Measurements from ENCODE around the gene RASSF3.
A peak's percentile ranks its signal among the peaks of the same experiment; 100 is the strongest.

Gene RASSF3

DNA sequence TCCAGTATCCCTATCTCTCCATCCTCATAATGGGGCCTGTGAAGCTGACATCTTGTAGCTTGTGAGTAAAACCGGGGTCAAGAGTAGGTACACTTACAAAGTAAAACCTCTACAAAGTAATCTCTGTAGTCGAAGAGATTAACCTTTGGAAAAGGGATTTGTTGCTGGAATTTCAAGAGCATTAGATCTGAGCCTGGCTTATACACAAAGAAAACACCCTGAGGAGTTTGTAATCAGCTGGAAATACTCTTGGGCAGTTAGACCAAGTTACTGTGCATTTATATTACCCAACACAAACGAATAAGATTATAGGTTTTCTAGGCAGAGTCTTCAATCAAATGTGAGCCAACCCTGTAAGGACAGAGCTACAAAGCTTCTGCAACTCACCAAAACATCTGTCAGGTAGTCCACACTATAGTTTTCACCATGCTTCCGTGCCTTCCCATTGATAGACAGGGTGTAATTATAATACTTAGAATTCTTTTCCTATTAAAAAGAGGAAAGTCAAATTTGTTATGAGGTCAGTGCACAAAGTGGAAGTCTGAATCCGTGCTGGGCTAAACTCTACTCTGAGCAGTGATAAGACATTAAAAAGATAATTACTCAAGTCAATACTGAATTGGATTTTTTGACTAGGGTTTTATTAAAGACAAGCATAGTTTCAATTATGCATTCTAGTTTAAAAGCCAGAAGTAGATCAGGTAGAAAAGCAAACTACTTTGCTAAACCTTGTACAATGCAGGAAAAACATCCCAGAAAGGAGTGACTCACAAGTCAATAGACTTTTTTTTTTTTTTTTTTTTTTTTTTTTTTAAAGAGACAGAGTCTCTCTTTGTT lies 134.3 kb downstream of the RASSF3 start:
- TF ChIP-seq, protein P1, sequence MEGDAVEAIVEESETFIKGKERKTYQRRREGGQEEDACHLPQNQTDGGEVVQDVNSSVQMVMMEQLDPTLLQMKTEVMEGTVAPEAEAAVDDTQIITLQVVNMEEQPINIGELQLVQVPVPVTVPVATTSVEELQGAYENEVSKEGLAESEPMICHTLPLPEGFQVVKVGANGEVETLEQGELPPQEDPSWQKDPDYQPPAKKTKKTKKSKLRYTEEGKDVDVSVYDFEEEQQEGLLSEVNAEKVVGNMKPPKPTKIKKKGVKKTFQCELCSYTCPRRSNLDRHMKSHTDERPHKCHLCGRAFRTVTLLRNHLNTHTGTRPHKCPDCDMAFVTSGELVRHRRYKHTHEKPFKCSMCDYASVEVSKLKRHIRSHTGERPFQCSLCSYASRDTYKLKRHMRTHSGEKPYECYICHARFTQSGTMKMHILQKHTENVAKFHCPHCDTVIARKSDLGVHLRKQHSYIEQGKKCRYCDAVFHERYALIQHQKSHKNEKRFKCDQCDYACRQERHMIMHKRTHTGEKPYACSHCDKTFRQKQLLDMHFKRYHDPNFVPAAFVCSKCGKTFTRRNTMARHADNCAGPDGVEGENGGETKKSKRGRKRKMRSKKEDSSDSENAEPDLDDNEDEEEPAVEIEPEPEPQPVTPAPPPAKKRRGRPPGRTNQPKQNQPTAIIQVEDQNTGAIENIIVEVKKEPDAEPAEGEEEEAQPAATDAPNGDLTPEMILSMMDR (IDR thresholded peaks at IDR 0.05; ENCODE audit: low read depth, low read length), result no peak
- in situ Hi-C loops (cut with HindIII; ENCODE audit: low sequenced_read_pairs), result no loop called here
- no peak overlapping the region for H3K4me3 ChIP-seq (ENCODE audit: low read depth, low read length)
- peak; percentile 35 for DNase-seq (ENCODE audit: low read depth, low spot score)

DNA sequence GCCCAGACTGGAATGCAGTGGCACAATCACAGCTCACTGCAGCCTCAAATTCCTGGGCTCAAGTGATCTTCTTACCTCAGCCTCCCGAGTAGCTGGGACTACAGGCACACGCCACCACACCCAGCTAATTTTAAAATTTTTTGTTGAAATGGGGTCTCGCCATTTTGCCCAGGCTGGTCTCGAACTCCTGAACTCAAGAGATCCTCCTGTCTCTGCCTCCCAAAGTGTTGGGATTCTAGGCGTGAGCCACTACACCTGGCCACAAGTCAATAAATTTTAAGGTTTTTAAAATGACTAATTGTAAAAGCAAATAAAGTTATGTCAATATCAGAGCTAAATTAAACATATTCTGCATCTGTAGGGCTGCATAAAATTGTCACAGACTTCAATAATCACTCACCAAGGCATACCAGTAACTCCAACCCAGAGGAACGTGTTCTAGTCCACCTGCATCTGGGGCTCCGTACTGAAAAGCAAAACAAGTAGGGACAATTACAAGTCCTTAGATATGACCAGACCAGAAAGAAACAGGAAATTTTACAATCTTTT lies 135.0 kb downstream of the RASSF3 start:
- in situ Hi-C loops (cut with HindIII; ENCODE audit: low sequenced_read_pairs), result no loop called here
- TF ChIP-seq, protein P1 (IDR thresholded peaks at IDR 0.05; ENCODE audit: low read depth, low read length), result no peak
- H3K4me3 ChIP-seq (ENCODE audit: low read depth, low read length), result no peak overlapping the region
- no peak for DNase-seq (ENCODE audit: low read depth, low spot score)

DNA sequence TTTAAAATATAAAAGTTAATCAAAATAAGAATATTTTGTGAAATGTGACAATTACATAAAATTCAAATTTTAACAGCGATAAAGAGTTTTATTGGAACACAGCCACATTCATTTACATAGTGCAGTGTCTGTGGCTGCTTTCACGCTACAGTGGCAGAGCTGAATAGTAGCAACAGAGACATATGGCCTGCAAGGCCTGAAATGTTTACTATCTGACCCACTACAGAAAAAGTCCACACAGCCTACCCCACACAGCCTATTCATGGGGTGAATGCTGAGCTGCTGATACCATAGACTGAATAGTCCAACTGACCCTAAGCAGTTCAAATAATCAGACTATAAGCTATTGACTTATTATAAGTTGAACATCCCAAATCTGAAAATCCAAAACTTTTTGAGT lies 135.7 kb downstream of the RASSF3 start:
- in situ Hi-C loops (cut with HindIII; ENCODE audit: low sequenced_read_pairs), result no loop called here
- DNase-seq (ENCODE audit: low read depth, low spot score), result no peak
- TF ChIP-seq, protein P1 (IDR thresholded peaks at IDR 0.05; ENCODE audit: low read depth, low read length), result no peak
- no peak overlapping the region for H3K4me3 ChIP-seq (ENCODE audit: low read depth, low read length)

DNA sequence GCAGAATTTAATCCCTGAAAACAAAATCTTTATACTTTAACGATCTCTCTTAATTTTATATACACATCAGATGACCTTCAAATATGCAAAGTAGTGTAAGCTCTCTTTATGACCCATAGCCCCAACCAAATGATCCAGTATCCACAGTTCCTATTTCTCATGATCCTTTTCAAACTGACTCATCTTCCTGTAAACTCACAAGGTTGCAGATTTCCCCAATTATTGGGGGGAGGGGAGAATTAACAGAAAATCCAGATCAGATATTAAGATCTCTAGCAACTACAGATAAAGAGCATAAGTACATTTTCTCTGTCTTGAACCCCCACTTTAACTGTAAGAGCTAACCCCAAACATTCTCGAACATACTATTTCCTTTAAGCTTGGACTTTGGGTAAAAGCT lies 136.4 kb downstream of the RASSF3 start:
- peak; percentile 35 for DNase-seq (ENCODE audit: low read depth, low spot score)
- no peak overlapping the region for H3K4me3 ChIP-seq (ENCODE audit: low read depth, low read length)
- TF ChIP-seq, protein P1 (IDR thresholded peaks at IDR 0.05; ENCODE audit: low read depth, low read length), result no peak
- in situ Hi-C loops (cut with HindIII; ENCODE audit: low sequenced_read_pairs), result no loop called here
